Activated T-cell treated with anti-CD3 and anti-CD28 coated beads for 24 hours (primary cell): ENCODE data around the gene RNASET2.

Source experiments
- DNase-seq: peaks from one replicate; pipeline ENCODE4 v3.0.0-alpha.2; 2020; ENCODE audit warnings: low read depth

RNASET2 gene

DNA sequence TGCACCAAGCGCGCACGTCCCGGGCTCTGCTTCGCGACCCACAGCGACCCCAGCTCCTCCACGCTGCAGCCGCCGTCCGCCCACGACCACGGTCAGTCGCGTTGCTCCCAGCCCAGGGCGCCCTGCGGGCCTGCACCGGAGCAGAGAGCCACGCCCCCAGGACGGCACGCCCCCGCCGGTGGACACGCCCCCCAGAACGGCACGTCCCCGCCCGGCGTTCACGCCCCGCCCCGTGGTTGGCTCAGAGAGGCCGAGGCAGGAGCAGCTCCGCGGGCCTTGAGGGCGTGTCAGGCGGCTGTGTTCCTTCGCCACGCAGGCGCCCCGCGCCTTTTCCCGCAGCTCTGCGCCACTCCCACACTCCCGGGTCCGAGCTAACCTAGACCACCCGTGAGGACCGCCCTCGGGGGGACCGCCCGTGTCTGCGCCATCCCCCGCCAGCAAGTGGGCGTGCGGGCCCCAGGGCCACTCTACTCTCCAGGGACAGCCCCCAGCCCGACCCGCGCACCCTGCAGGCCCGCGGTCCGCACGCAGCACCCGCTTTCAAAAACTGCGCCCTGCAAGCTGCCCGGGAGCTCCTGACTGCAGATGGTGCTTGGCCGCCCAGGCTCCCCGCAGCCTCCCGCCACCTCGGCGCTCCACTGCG lies at the start of gene RNASET2:
RNASET2 (minus strand) TSS at position 107 of the 643 bp plus-strand sequence. CDS start 368 bp downstream, outside the sequence.
- DNase-seq: peak; percentile 99

DNA sequence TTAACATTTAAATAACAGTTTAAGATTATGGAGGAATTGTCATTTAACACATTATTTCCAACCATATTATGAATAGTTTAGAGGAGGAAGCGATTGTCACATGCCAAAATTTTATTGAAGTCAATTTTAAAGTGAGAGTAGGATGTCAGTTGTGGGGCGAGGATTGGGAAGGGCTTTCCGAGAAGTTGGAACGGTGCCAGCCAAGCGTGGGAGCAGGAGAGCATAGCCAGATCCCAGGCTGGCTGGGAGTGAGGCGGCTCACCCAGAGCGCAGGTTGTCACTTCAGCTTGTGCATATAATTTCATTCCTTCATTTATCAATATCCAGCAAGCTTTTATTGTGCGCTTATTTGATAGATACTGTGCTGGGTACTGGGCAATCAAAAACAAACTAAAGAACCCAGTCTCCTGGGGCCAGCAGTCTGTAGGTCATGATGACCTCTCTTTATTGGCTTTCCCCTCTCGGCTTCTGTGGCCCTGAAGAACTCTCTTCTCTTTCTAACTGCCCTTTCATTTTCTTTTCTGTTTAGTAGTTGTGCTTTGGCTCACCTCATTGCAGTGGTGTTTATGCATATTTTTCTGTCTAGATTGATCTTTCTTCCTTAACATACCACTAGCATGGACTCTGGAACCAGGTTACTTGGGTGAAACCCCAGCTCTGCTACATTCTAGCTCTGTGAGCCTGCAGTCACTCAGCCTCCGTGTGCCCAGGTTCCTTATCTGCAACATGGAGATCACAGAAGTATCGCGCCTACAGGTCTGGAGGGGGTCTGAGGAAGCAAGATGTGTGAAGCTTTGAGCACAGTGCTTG lies 49.2 kb upstream of the RNASET2 start:
- no peak for DNase-seq

DNA sequence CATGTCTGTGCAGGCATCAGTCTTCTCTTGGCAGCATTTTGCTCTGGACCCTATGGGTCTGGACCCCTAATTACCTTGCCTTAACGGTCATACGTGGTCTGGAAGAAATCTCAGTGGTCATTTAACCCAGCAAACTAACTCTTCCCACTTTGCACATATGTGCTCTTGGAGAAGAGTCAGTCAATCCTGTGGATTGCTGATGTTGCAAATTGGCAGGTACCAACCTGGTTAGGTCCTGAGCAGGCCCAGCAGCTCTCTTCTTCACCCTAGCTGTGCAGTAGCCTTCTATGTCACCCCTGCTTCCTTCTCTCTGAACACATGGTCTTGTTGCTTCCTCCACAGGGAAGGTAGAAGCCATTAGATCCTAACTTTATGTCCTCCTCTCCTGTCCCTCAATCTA lies 44.4 kb upstream of the RNASET2 start:
- DNase-seq: no peak

DNA sequence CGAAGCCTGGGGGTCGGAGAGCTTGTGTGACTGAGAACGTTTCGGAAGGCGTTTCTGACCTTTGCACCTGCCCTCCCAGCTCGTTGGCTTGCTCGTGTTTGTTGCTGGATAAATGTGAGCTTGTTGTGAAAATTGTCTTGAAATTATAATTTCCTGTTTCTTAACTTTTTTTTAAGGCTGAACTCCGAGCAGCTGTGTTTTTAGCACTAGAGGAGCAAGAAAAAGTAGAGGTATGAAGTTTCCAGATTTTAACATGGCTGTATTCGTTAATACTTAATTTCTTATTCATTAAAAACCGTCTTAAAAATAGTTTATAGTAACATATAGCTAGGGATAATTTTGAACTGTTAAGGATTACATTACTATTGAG lies 43.5 kb upstream of the RNASET2 start:
- DNase-seq: no peak

- peak; percentile 84 for DNase-seq
Measured at GRCh38 chr6:166999145-166999883, 43.0 kb upstream of the RNASET2 start, which contains the start of gene CEP43. CEP43 (plus strand) TSS chr6:166999397; CDS start chr6:166999413, 16 bp downstream.

- no peak for DNase-seq
Measured at GRCh38 chr6:166998256-166999144, 42.1 kb upstream of the RNASET2 start.

DNA sequence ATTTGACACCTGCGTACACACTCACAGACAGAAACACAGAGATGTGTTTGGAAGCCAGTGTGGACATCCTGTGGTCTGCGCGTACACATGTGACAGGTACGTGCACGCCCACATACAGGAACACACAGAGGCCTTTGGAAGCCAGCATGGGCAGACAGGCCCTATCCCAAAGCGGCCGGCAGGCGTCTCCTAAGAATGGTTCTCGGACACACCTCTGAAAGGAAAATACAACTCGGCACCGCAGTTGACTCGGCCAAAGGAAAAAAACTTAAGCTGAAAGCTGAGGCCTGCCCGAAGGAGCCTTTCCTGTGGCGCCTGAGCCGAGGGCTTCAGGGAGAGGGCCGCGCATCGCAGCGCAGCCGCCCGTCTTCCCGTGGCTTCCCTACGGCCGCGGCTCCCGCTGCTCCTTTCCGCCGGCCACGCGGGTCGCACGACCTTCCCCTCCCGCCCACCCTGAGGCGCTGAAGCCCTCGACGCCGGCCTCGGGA lies 41.5 kb upstream of the RNASET2 start:
- peak; percentile 33 for DNase-seq

DNA sequence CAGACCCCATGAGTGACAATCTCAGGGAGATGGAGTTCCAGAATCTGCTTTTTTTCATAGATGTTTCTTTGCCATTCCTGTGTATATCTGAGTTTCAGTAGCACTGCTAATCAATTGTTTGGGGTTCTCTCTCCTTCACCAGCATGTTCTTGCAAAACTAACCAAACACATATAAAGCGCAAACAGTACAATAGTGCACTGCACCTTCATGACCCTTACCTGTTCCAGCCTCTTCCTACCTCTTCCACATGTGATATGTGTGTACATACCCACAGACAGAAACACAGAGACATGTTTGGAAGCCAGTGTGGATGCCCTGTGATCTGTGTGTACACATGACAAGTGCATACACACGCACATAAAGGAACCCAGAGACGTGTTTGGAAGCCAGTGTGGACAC lies 41.0 kb upstream of the RNASET2 start:
- DNase-seq: no peak

GRCh38 chr6:166996406-166996805 lies 40.1 kb upstream of the RNASET2 start:
- no peak for DNase-seq

DNA sequence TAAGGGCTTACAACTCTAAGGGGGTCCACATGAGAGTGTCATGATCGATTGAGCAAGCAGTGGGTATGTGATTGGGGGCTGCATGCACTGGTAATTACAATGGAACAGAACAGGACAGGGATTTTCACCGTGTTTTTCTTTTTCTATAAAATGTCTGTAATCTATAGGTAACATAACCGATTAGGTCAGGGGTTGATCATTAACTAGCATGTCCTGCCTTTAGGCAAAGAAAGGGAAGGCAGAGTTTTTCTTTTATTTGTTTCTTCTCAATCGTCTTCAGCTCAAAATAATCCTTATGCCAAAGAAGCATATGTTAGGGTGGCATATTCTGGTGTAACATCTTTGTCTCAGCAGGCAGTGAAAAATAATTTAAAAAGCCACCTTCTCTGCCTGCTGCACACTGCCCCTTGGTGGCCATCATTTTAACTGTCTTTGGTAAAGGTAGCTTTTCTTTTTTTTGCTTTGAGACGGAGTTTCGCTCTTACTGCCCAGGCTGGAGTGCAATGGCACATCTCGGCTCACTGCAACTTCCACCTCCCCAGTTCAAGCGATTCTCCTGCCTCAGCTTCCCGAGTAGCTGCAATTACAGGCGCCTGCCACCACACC lies 33.2 kb upstream of the RNASET2 start:
- DNase-seq: peak; percentile 28

- no peak for DNase-seq
Measured at GRCh38 chr6:166988674-166989201, 32.4 kb upstream of the RNASET2 start.

DNA sequence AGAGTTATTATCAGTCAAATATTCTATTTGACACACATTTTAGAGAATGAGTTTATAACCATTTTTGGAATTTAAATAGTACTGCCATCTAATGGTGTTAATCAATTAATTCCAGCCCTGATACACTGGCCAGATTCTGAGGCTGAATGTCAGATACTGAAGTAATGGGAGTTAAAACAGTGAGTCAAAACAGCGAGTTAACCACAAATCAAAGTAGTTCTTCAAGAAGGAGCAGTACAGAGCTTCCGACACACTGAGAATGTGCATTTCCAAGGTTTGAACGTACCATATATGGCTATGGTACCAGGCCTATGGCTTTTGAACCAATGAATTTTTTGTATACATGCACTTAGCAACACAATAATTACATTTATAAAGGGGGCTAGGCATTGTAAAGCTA lies 31.6 kb upstream of the RNASET2 start:
- DNase-seq: no peak

DNA sequence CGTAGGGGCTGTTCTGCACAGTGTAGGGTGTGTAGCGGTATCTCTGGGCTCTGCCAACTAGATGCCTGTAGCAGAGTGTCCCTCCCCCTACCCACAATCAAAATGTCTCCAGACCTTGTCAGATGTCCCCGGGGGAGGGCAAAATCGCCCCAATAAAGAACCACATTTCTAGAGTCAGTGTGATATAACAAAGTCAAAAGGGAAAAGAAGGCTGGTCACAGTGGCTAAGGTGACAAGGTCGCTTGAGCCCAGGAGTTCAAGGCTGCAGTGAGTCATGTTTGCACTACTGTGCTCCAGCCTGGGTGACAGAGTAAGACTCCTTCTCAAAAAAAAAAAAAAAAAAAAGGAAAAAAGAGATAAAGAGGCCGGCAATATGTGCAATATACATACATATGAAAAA lies 31.1 kb upstream of the RNASET2 start:
- DNase-seq: no peak

DNA sequence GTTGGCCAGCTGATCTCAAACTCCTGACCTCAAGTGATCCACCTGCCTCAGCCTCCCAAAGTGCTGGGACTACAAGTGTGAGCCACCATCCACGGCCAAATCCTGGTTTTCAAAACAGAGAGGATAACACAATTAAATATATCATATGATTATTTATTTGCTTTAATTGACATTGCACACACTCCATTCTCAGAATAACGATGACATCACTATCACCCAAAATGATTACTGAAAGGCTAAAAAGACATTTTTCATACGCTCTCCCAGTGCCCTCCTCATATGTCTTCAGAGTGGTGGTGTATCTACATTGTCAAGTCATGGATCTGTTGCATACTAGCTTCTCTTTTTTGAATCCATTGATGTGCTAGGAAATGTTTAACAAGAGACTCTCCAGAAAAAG lies 24.4 kb upstream of the RNASET2 start:
- DNase-seq: no peak

DNA sequence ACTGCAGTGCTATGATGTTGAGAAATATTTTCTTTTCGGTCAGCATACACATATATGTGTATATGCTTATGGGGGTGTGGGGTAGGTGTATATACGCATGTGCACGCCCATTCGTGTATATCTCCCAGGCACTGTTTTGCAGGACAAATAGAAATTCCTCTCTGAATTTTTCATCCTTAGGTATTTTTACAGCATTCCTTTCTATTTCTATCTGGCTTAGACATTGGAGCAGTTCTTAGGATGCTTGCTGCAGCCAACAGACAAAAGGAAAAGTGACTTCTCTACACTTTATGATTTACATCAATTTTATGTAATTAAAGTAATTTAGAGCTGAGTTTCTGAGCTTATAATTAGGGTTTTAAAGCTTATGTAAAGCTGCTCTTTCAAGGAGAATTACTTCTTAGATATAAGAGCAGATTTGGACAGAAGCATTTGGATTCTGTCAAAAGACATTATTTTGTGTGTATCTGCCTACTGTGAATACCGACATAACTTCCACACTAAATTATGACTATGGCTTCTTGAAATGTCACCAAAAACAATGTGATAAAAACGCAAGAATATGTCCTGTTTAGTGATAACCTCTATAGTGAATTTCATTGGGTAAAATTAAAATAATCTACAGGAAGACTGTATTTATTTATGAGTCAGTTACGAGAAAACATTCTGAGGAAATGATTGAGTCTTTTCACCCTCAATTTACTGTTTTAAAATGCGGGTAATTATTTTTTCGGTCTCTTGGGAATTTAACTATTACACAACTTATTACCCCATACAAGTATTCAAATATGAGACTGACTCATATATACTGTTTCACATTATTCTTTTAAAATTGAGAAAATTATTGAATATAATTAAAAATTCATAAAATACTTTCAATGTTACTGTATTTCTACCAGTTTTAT lies 21.5 kb upstream of the RNASET2 start:
- DNase-seq: no peak

DNA sequence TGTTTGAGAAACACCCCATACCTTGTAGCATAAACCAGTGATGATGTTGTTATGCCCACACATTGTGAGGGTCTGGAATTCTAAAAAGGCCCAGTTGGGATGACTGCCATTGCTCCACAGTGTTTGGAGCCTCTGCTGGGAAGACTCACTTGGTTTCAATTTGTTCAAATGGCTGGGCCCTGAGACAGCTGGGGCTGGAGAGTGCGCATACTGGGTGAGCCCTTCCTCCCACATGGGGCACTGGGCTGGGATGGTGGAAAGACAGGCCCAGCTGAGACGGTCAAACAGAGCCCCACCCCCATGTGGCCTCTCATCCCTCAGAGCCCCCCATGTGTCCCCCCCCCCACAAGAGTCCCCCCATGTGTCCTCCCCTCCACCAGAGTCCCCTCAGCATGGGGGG lies 20.3 kb upstream of the RNASET2 start:
- no peak for DNase-seq

- DNase-seq: no peak
Measured at GRCh38 chr6:166972101-166972500, 15.8 kb upstream of the RNASET2 start.

GRCh38 chr6:166971271-166971670 lies 14.9 kb upstream of the RNASET2 start:
- no peak for DNase-seq

DNA sequence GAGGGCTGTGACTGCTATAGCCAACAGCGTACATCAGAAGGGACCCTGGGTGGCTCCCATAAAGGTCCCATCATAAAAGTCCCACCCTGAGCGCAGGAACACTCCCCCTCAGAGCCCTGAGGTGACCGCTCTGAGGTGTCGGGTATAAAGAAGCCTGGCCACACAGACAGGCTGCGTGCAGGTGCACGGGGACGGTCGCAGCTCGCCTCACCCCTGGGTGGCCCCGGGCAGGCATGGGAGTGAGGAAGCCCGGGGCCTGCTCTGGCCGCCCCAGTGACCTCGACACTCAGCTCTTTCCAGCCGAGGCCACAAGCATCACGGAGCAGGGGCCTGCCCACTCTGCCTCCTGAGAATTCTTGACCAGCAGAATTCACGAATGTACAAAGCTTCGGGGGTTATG lies 14.4 kb upstream of the RNASET2 start:
- DNase-seq: no peak

GRCh38 chr6:166970091-166970490 lies 13.7 kb upstream of the RNASET2 start:
- DNase-seq: no peak
